Limb (tissue), 2 donors: ENCODE measurements around the gene MNX1.

Experiments used
- DNase-seq, 2 donors: peaks; one replicate each; pipeline ENCODE4 v3.0.0-alpha.2; 2016; ENCODE audit errors: extremely low spot score in 2 of 2

MNX1 gene

GRCh38 chr7:156975620-156976019 lies 34.8 kb downstream of the MNX1 start:
- DNase-seq = no peak

GRCh38 chr7:156969972-156970420 lies 40.5 kb downstream of the MNX1 start:
- DNase-seq = no peak

GRCh38 chr7:156968183-156968582 lies 42.3 kb downstream of the MNX1 start:
- no peak for DNase-seq

GRCh38 chr7:156966387-156966786 lies 44.1 kb downstream of the MNX1 start:
- DNase-seq = no peak

GRCh38 chr7:156964971-156965370 lies 45.5 kb downstream of the MNX1 start:
- DNase-seq = no peak

GRCh38 chr7:156963472-156963871 lies 47.0 kb downstream of the MNX1 start:
- no peak for DNase-seq

GRCh38 chr7:156962897-156963296 lies 47.6 kb downstream of the MNX1 start:
- DNase-seq = no peak

GRCh38 chr7:156962145-156962544 lies 48.3 kb downstream of the MNX1 start:
- no peak for DNase-seq

GRCh38 chr7:156956727-156957126 lies 53.7 kb downstream of the MNX1 start:
- no peak for DNase-seq

- no peak for DNase-seq
These were observed 55.5 kb downstream of the MNX1 start for GRCh38 chr7:156954941-156955340.
